ENCODE measurements around the gene PIEZO1. TPM values are rescaled to one million over a fixed set of nuclear protein-coding genes. Genes with fewer than 3 reads are reported as not detected.
A peak's percentile ranks its signal among the peaks of the same experiment; 100 is the strongest.

PIEZO1 gene, protein sequence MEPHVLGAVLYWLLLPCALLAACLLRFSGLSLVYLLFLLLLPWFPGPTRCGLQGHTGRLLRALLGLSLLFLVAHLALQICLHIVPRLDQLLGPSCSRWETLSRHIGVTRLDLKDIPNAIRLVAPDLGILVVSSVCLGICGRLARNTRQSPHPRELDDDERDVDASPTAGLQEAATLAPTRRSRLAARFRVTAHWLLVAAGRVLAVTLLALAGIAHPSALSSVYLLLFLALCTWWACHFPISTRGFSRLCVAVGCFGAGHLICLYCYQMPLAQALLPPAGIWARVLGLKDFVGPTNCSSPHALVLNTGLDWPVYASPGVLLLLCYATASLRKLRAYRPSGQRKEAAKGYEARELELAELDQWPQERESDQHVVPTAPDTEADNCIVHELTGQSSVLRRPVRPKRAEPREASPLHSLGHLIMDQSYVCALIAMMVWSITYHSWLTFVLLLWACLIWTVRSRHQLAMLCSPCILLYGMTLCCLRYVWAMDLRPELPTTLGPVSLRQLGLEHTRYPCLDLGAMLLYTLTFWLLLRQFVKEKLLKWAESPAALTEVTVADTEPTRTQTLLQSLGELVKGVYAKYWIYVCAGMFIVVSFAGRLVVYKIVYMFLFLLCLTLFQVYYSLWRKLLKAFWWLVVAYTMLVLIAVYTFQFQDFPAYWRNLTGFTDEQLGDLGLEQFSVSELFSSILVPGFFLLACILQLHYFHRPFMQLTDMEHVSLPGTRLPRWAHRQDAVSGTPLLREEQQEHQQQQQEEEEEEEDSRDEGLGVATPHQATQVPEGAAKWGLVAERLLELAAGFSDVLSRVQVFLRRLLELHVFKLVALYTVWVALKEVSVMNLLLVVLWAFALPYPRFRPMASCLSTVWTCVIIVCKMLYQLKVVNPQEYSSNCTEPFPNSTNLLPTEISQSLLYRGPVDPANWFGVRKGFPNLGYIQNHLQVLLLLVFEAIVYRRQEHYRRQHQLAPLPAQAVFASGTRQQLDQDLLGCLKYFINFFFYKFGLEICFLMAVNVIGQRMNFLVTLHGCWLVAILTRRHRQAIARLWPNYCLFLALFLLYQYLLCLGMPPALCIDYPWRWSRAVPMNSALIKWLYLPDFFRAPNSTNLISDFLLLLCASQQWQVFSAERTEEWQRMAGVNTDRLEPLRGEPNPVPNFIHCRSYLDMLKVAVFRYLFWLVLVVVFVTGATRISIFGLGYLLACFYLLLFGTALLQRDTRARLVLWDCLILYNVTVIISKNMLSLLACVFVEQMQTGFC (N-terminal part only)
- total RNA-seq (2021): 67.8 and 71.1 TPM in 2 replicates
- long read RNA-seq, partial matches to known transcripts: 17 of 32 reads
- long read RNA-seq, other reads (novel, unspliced or antisense): 10 of 32 reads

DNA sequence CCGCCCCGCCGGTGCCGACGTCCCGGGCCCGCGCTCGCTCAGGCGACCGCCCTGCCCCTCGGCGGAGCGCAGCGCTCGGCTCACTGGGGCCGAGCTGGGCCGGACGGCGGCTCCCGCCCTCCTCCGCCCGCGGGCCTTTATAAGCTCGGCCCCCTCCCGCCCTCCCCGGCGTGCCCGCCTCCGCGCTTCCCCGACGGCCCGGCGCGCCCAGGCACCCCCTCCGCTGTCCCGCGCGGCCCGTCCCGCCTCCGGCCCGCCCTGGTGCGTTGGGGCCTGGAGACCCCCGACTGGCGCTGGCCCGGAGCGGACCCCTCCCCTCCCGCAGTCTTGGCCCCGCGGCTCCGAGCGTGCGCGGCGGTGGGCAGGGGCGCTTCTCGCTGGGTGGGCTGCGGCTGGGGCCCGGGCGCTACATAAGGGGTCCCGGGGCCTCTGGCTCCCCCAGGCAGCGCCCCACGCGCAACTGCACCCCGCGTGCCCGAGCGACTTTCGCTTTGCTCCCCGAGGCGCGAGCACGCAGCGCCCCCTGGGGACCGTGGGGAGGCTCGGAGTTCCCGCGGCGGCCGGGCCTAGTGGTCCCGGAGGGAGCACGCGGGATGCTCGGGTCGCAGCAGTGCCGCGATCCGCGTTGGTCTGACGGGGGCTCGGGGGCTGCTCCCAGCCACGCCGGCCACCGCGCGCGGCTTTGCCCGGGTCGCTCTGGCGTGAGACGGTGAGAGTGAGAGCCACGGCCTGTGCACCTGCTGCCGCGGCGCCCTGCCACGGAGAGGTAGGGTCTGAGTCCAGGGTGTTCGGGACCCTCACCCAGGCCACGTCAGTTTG is at the start of gene PIEZO1:
Gene PIEZO1 (minus strand): TSS at position 115 of the 819 bp plus-strand sequence. CDS start 256 bp downstream, outside the sequence.
- no peak within 1 kb of the TSS for H2BK12ac ChIP-seq (ENCODE audit: insufficient read length, low read depth, low read length)
- H3K4me2 ChIP-seq (ENCODE audit: insufficient read depth, insufficient read length, low read length): peak within 1 kb of the TSS; percentile 28
- Mint-ChIP-seq H3K4me1 (peaks cover 18 to 19% of the 10 kb centered on the region in 2 experiments), H3K27ac (no peak within 1 kb of the TSS), H3K36me3 (ENCODE audit: insufficient read depth in 1 of 3, low read depth in 3 of 3) (no peaks in the 10 kb centered on the region), H3K9me3 (no peaks in the 10 kb centered on the region), H3K4me3 (peak within 1 kb of the TSS; percentile 73 to 80), H3K27me3 (ENCODE audit: low read depth) (peaks cover 6% of the 10 kb centered on the region; the same call in 1 of the 2 replicates)
- no peak within 1 kb of the TSS for H3T11ph ChIP-seq (ENCODE audit: low read length)
- no peaks in the 10 kb centered on the region for H3K4me1 ChIP-seq (ENCODE audit: insufficient read depth, low read length)
- H3K27ac ChIP-seq (ENCODE audit: insufficient read length, low read depth, low read length): no peak within 1 kb of the TSS
- no peaks in the 10 kb centered on the region for H3K79me1 ChIP-seq (ENCODE audit: insufficient read depth, low read depth, low read length, poor library complexity, severe bottlenecking)
- no peak for DNase-seq
- H3K23me2 ChIP-seq (ENCODE audit: insufficient read length, low read depth, low read length, poor library complexity, severe bottlenecking): peaks cover 10% of the 10 kb centered on the region
- H3K23ac ChIP-seq (ENCODE audit: insufficient read length, low read depth, low read length): no peak within 1 kb of the TSS
- no peak within 1 kb of the TSS for H3K18ac ChIP-seq (ENCODE audit: insufficient read length, low read depth, low read length)
- H2BK120ac ChIP-seq (ENCODE audit: low read depth, low read length, poor library complexity, severe bottlenecking): no peak within 1 kb of the TSS
- H3K14ac ChIP-seq (ENCODE audit: insufficient read depth, low read length): peak within 1 kb of the TSS; percentile 86
- no peak within 1 kb of the TSS for H4K8ac ChIP-seq (replicated peaks; ENCODE audit: insufficient read length, low read depth, low read length)
- H2BK15ac ChIP-seq (ENCODE audit: low read depth, low read length): no peak within 1 kb of the TSS
- no peak within 1 kb of the TSS for H3K56ac ChIP-seq (ENCODE audit: insufficient read length, low read depth, low read length)
- H3K79me2 ChIP-seq (ENCODE audit: insufficient read depth, low read length): peaks cover 1% of the 10 kb centered on the region; the same call in 1 of the 2 replicates
- no peak within 1 kb of the TSS for H2AFZ ChIP-seq (ENCODE audit: low read length)
- no CpG with 5 or more reads among the region's 110 CpGs for WGBS (ENCODE audit: extremely low coverage, insufficient read length, low lambda C conversion rate)
- no peak within 1 kb of the TSS for H2BK20ac ChIP-seq (ENCODE audit: low read depth, low read length, poor library complexity, severe bottlenecking)
- TF ChIP-seq, protein P1, sequence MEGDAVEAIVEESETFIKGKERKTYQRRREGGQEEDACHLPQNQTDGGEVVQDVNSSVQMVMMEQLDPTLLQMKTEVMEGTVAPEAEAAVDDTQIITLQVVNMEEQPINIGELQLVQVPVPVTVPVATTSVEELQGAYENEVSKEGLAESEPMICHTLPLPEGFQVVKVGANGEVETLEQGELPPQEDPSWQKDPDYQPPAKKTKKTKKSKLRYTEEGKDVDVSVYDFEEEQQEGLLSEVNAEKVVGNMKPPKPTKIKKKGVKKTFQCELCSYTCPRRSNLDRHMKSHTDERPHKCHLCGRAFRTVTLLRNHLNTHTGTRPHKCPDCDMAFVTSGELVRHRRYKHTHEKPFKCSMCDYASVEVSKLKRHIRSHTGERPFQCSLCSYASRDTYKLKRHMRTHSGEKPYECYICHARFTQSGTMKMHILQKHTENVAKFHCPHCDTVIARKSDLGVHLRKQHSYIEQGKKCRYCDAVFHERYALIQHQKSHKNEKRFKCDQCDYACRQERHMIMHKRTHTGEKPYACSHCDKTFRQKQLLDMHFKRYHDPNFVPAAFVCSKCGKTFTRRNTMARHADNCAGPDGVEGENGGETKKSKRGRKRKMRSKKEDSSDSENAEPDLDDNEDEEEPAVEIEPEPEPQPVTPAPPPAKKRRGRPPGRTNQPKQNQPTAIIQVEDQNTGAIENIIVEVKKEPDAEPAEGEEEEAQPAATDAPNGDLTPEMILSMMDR (conservative IDR thresholded peaks at IDR 0.05): peak; percentile 71
- H3K9me3 ChIP-seq (ENCODE audit: control insufficient read depth, low read depth, low read length): no peaks in the 10 kb centered on the region
- H4K5ac ChIP-seq (ENCODE audit: insufficient read length, low read depth, low read length): no peak within 1 kb of the TSS
- H3K9ac ChIP-seq (ENCODE audit: extremely low read depth, insufficient read length, low read length): no peak within 1 kb of the TSS
- H3K27me3 ChIP-seq (ENCODE audit: insufficient read depth, low read length): no peaks in the 10 kb centered on the region
- no peak within 1 kb of the TSS for H2BK5ac ChIP-seq (ENCODE audit: insufficient read length, low read length)
- peaks cover 2% of the 10 kb centered on the region for H4K20me1 ChIP-seq (ENCODE audit: control insufficient read depth, insufficient read depth, insufficient read length)
- no peak within 1 kb of the TSS for H4K91ac ChIP-seq (ENCODE audit: insufficient read length, low read depth, low read length)
- H3K4ac ChIP-seq (ENCODE audit: low read depth, low read length): no peak within 1 kb of the TSS
- H2AK5ac ChIP-seq (ENCODE audit: insufficient read length, low read length): no peak within 1 kb of the TSS
